ENCODE results near the gene KIAA1614.

Gene KIAA1614

GRCh38 chr1:180947901-180948640 lies 35.4 kb downstream of the KIAA1614 start:
- FAIRE-seq, result no peak
- no peak for TF ChIP-seq POLR2AphosphoS5 (IDR thresholded peaks at IDR 0.05; ENCODE audit: low read depth, low read length)
- TF ChIP-seq POLR2A (IDR thresholded peaks at IDR 0.05; ENCODE audit: low read depth, low read length), result no peak
- no peak for TF ChIP-seq TAF1 (IDR thresholded peaks at IDR 0.05; ENCODE audit: borderline replicate concordance, low read depth, low read length)

DNA sequence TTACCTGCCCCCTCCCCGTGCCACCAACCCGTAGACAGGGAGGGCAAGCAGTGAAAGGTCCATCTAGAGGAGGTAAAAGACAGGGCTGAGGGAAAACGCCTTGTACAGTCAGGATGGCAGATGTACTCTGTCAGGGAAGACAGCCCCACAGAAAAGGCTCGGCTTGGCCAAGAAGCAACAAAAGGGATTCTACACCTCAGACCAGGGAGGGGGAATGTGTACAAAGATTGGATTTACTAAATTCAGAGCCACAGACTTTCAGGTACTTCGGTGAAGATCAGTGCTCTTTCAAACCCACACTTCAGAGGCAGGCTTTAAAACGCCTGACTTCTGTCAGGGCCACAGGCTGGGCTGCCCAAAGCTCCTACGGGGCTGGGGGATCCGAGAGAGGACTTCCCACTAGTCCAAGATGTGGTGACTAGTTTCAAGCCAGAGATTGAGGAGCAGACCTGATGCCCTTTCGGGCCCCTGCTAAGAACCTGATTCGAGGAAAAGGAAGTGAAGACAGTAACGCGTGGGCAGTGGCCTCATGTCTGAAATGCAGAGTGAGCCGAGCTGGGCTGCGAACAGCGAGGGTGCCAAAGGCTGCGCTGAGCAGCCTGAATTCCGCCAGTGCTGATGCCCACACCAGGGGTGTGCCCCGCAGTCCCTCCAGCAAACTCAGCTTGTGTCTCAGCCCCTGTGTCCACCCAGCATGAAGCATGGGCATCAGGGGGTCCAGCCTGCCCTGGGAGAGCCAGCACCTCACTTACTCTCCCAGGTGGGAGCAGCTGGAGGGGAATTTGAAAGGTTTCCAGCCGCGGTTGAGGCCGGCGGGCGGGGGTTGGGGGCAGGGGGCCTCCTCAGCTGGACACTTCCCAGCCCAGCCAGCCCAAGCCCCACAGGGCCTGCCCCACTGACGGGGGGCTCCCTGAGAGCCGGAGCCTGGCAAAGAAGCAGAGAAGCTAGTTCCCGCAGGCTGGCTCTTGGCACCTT lies 36.2 kb downstream of the KIAA1614 start:
- TF ChIP-seq TAF1 (IDR thresholded peaks at IDR 0.05; ENCODE audit: borderline replicate concordance, low read depth, low read length), result no peak
- no peak for TF ChIP-seq POLR2AphosphoS5 (IDR thresholded peaks at IDR 0.05; ENCODE audit: low read depth, low read length)
- FAIRE-seq (no peak), DNase-seq (ENCODE audit: insufficient read length) (no peak)

More at GRCh38 chr1:180947901-180948640, 35.4 kb downstream of the KIAA1614 start:
- no peak for DNase-seq (ENCODE audit: insufficient read length)

DNA sequence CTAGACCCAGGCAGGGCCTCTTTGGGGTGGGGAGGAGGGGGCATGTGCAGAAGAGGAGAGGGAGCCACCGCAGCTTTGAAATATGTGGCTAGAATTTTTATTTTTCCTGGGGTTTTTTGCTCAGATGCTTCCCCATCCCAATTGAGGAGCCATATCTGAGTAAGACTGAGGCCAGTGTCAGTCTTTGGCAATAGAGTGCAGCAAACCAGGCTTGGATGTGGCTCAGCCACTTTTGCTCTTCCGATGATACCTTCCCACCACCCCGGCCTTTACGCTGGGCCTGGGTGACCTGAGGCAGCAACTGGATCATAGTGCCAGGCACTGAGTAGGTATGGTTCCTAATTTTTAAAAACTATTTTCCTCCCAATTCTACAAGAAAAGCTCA lies 36.9 kb downstream of the KIAA1614 start:
- FAIRE-seq (no peak), DNase-seq (ENCODE audit: insufficient read length) (no peak)

GRCh38 chr1:180950321-180950720 lies 37.6 kb downstream of the KIAA1614 start:
- TF ChIP-seq POLR2A (IDR thresholded peaks at IDR 0.05; ENCODE audit: low read depth, low read length), result no peak
- TF ChIP-seq TAF1 (IDR thresholded peaks at IDR 0.05; ENCODE audit: borderline replicate concordance, low read depth, low read length), result no peak
- TF ChIP-seq POLR2AphosphoS5 (IDR thresholded peaks at IDR 0.05; ENCODE audit: low read depth, low read length), result no peak
- DNase-seq (ENCODE audit: insufficient read length), result no peak
- no peak for FAIRE-seq

More for the DNA sequence above, 36.9 kb downstream of the KIAA1614 start:
- no peak for TF ChIP-seq TAF1 (IDR thresholded peaks at IDR 0.05; ENCODE audit: borderline replicate concordance, low read depth, low read length)
- no peak for TF ChIP-seq POLR2A (IDR thresholded peaks at IDR 0.05; ENCODE audit: low read depth, low read length)
- TF ChIP-seq POLR2AphosphoS5 (IDR thresholded peaks at IDR 0.05; ENCODE audit: low read depth, low read length), result no peak

DNA sequence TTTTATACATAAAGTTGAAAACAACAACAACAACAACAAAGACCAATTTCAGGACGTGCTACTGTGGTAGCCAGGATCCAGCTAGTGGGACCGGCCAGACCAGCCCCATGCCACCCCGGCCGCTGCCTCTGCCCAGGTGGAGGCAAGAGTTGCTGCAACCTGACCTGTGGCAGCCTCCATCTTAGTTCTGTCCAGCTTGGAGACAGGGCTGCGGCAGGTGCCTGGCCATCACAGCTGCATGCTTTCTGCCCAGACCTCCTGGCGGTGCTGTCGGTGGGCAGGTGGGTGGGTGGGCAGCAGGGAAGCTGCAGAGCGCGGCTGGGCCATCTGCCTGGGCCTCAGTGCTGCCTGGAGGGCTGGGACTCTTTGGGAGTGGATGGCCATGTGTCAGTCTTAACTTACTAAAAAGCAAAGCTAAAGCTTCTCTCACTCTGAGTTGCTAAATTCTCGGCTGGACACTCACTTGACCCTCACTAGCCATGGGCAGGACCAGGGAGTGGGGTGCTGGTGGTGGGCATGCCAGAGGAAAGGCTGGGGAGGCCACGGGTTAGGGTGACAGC lies 38.6 kb downstream of the KIAA1614 start:
- FAIRE-seq (no peak), DNase-seq (ENCODE audit: insufficient read length) (no peak)
- TF ChIP-seq POLR2A (IDR thresholded peaks at IDR 0.05; ENCODE audit: low read depth, low read length) (no peak), TAF1 (IDR thresholded peaks at IDR 0.05; ENCODE audit: borderline replicate concordance, low read depth, low read length) (no peak), POLR2AphosphoS5 (IDR thresholded peaks at IDR 0.05; ENCODE audit: low read depth, low read length) (no peak)

DNA sequence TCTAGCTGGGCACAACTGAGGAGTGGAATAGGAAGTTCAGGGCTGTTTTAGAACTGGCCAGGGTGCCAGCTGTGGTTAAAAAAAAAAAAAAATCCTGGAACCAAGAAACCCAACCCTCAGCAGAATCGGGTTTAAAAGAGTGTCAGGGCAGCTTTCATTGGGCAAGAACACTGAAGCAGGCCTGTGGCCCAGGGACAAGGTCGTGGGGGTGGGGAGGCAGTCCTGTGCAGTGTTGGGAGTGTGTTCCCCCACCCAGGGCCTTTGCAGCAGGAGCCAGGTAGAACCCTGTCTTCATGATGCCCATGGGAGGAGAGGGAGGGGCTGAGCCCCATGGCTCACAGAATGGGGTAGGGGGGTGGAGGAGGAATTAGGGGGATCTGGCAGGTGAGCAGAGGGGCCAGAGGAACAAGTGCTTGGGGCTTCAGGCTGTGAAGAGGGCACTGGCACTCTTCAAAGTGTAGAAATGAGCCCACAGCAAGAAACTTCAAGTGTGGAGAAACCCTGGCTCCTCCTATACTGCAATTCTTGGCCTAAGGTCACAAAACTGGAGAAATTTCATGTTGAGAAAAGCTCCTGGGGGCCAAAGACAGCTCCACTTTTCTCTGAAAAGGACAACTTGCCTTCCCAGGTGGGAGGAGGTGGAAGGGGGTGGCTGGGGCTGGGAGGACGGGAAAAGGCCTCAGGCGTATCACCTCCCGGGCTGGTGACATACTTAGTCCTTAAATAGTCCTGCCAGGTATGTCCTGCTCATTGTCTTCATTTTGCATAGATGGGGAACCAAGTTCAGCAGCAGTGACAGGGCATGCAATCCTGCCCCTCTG lies 39.3 kb downstream of the KIAA1614 start:
- DNase-seq (ENCODE audit: insufficient read length) (no peak), FAIRE-seq (no peak)
- no peak for TF ChIP-seq POLR2A (IDR thresholded peaks at IDR 0.05; ENCODE audit: low read depth, low read length)
- TF ChIP-seq TAF1 (IDR thresholded peaks at IDR 0.05; ENCODE audit: borderline replicate concordance, low read depth, low read length), result no peak
- TF ChIP-seq POLR2AphosphoS5 (IDR thresholded peaks at IDR 0.05; ENCODE audit: low read depth, low read length), result no peak

- no peak for FAIRE-seq
- TF ChIP-seq POLR2A (IDR thresholded peaks at IDR 0.05; ENCODE audit: low read depth, low read length) (no peak), POLR2AphosphoS5 (IDR thresholded peaks at IDR 0.05; ENCODE audit: low read depth, low read length) (no peak), TAF1 (IDR thresholded peaks at IDR 0.05; ENCODE audit: borderline replicate concordance, low read depth, low read length) (no peak)
- no peak for DNase-seq (ENCODE audit: insufficient read length)
Measured at GRCh38 chr1:180952657-180953013, 39.9 kb downstream of the KIAA1614 start.

- FAIRE-seq (peak; percentile 78), DNase-seq (ENCODE audit: insufficient read length) (no peak)
- TF ChIP-seq POLR2AphosphoS5 (IDR thresholded peaks at IDR 0.05; ENCODE audit: low read depth, low read length) (no peak), POLR2A (IDR thresholded peaks at IDR 0.05; ENCODE audit: low read depth, low read length) (no peak), TAF1 (IDR thresholded peaks at IDR 0.05; ENCODE audit: borderline replicate concordance, low read depth, low read length) (no peak)
Measured at GRCh38 chr1:180953291-180954004, 40.8 kb downstream of the KIAA1614 start.

DNA sequence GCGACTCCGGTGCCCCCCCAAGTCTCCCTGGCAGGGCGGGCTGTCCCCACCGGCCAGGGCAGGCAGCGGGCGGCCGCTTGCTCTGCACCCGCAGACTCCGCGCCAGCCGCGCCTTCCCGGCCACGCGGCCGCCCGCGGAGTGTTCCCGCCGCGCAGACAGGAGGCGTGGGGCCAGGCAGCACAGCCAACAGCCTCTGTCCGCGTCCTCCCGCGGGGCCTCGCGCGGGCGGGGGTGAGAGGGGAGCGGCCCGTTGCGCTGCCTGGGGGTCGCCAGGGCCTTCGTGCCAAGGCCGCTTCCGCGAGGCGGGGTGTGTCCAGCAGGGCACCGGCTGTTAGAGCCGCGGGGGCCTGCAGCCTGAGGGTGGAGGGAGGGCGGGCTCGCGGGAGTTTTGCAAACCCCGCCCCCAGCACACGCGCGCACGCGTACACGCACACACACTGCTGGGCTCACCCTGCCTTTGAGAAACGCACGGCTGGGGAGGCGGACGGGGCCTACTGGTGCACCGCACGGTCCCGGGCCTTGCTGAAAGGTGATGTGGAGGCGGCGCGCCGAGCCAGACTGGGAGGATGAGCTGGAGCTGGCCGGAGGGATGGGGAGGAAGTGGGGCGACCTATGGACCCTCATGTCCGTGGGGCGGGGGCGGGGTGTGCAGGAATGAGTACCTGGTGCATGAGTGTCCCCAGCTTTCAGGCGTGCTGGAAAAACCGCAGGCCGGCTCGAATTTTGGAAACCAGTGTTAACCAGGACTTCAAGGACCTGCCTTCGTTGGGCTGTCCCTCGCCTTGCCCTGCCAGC lies 41.5 kb downstream of the KIAA1614 start:
- FAIRE-seq, result peak; percentile 75
- TF ChIP-seq TAF1 (IDR thresholded peaks at IDR 0.05; ENCODE audit: borderline replicate concordance, low read depth, low read length) (no peak), POLR2A (IDR thresholded peaks at IDR 0.05; ENCODE audit: low read depth, low read length) (peak; percentile 21; the same call in 1 of the 2 replicates)
- DNase-seq (ENCODE audit: insufficient read length), result peak; percentile 73

- DNase-seq (ENCODE audit: insufficient read length) (no peak), FAIRE-seq (no peak)
Measured at GRCh38 chr1:180954801-180955165, 42.1 kb downstream of the KIAA1614 start.

More at GRCh38 chr1:180954801-180955165, 42.1 kb downstream of the KIAA1614 start:
- TF ChIP-seq POLR2AphosphoS5 (IDR thresholded peaks at IDR 0.05; ENCODE audit: low read depth, low read length) (no peak), TAF1 (IDR thresholded peaks at IDR 0.05; ENCODE audit: borderline replicate concordance, low read depth, low read length) (no peak), POLR2A (IDR thresholded peaks at IDR 0.05; ENCODE audit: low read depth, low read length) (no peak)

Measured in GM12892 (cell line).